AG09309 (cell line): ENCODE data around the gene TAF6.
A peak's percentile ranks its signal among the peaks of the same experiment; 100 is the strongest.
"Not testable (repeated sequence)": the region's sequence is repeated elsewhere in the genome, so short reads cannot be mapped to it uniquely, and the experiment has no call there.

Experiments used
- DNase-seq: peaks from one replicate; pipeline ENCODE4 v3.0.0-alpha.2; 2010; ENCODE audit warnings: low read depth
- H3K4me3 ChIP-seq: 2 replicates; pipeline ENCODE4 v1.5.1; 2011; ENCODE audit warnings: mild to moderate bottlenecking, low read depth, low read length, moderate library complexity; ENCODE audit not compliant: control insufficient read depth
- TF ChIP-seq, protein P1 (sequence below): IDR thresholded peaks from 2 replicates; pipeline ENCODE4 v1.5.1; 2011; ENCODE audit warnings: mild to moderate bottlenecking, low read depth, low read length, inconsistent platforms; ENCODE audit not compliant: insufficient read depth, control insufficient read depth; ENCODE audit errors: missing control alignments

The TAF6 gene

DNA sequence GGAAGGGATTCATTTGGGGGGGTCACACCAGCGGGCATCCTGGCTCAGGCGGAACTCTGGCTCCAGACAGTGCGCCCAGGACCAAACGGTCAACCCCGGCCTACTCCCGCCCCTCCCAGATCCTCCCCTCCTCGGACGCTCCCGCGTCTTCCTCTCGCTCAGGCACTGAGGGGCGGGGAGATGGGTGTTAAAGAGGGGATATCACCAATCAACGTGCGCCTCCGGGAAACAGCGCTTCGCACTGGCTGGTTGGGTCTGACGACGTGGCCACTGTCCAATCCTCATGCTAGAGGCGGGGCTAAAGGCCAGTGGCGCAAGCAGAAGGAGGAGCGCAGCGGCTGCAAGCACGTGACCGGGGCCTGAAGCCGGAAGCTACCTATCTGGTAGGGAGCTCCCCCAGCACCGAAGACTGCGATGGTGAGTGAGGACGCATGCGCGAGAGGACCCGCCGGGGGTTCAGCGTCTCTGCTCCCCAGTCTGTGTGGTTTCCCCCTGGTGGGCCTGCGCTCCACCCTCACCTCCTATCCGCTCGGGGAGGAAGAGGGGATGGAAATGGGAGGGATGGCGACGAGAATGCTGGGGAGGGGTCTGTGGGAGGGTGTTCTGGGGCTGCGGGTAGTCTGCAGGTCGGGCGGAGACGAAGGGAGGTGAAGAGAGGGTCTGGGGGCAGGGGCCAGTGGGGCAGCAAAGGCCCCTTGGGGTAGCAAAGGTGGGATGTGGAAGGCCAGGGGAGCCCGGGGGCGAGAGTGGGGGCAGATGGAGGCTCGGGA, 29.6 kb upstream of the TAF6 start, which contains the start of gene LAMTOR4:
LAMTOR4 (plus strand) TSS at position 360 of the 770 bp plus-strand sequence; CDS start at position 415, 55 bp downstream.
- peak; percentile 95 for DNase-seq
- H3K4me3 ChIP-seq: peak within 1 kb of the TSS; percentile 88
- TF ChIP-seq, protein P1, sequence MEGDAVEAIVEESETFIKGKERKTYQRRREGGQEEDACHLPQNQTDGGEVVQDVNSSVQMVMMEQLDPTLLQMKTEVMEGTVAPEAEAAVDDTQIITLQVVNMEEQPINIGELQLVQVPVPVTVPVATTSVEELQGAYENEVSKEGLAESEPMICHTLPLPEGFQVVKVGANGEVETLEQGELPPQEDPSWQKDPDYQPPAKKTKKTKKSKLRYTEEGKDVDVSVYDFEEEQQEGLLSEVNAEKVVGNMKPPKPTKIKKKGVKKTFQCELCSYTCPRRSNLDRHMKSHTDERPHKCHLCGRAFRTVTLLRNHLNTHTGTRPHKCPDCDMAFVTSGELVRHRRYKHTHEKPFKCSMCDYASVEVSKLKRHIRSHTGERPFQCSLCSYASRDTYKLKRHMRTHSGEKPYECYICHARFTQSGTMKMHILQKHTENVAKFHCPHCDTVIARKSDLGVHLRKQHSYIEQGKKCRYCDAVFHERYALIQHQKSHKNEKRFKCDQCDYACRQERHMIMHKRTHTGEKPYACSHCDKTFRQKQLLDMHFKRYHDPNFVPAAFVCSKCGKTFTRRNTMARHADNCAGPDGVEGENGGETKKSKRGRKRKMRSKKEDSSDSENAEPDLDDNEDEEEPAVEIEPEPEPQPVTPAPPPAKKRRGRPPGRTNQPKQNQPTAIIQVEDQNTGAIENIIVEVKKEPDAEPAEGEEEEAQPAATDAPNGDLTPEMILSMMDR: no peak

- no peak for DNase-seq
- TF ChIP-seq, protein P1: no peak
- H3K4me3 ChIP-seq: peak overlapping the region; percentile 88
These were observed 29.0 kb upstream of the TAF6 start for GRCh38 chr7:100148225-100148558.

DNA sequence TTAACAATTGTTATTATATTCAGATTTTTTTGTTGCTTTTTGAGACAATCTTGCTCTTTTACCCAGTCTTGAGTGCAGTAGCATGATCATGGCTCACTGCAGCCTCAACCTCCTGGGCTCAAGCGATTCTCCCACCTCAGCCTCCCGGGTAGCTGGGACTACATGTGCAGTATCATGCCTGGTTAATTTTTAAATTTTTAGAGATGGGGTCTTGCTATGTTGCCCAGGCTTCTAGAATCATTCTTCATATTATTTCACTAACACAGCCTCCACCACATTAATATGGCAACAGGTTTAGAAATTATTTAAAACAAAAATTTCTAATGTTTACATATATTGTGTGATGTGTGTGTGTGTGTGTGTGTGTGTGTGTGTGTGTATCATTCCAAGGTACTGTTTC, 28.1 kb upstream of the TAF6 start:
- TF ChIP-seq, protein P1: no peak
- DNase-seq: no peak
- H3K4me3 ChIP-seq: no peak overlapping the region

DNA sequence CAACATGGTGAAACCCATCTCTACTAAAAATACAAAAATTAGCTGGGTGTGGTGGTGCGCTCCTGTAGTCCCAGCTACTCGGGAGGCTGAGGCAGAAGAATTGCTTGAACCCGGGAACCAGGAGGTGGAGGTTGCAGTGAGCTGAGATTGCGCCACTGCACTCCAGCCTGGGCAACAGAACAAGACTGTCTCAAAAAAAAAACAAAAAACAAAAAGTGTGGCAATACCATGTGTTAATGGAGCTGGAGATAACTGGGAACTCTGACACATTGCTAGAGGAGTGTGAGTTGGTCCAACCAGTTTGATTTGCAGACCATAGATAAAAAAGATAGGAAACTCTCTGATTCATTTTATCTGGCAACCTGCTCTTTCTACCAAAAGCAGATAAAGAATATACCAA, 27.2 kb upstream of the TAF6 start:
- H3K4me3 ChIP-seq: not testable (repeated sequence)
- DNase-seq: peak; percentile 74

DNA sequence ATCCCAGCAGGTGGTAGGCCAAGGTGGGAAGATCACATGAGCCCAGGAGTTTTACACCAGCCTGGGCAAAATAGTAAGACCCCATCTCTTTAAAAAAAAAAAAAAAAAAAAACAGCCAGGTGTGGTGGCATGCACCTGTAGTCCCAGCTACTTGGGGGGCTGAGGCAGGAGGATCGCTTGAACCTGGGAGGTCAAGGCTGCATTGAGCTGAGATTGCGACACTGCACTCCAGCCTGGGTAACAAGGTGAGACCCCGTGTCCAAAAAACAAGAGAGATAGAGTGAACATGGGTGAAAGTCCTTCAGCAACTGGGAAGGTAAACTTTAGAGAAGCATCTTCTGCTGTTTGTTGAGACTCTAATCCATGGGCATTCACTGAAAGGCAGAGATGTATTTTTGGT, 23.3 kb upstream of the TAF6 start:
- no peak for DNase-seq
- no peak overlapping the region for H3K4me3 ChIP-seq
- TF ChIP-seq, protein P1: no peak

DNA sequence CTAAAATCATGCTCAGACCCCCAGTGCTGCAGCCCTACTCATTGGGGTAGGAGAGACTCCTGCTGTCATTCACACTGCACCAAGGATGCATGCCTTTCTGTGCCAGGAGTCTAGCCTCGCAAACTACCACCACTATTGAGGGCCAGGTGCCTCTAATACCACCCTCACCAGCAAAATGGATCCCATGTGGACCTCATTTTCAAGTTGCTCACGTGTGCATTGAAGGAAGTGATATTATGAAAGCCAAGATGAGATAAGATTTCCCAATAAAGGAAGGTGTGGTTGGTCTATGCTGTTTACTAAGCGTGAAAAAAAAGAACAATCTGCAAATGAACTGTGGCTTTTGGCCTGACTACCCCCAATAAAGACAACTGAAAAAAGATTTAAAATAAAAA, 22.4 kb upstream of the TAF6 start:
- H3K4me3 ChIP-seq: no peak overlapping the region
- DNase-seq: no peak
- TF ChIP-seq, protein P1: no peak

- TF ChIP-seq, protein P1: no peak
- H3K4me3 ChIP-seq: no peak overlapping the region
- DNase-seq: no peak
These were observed 18.9 kb upstream of the TAF6 start for GRCh38 chr7:100137851-100138760.
